ENCODE results near the gene NDOR1.

NDOR1 gene

GRCh38 chr9:137195525-137196220, 9.8 kb upstream of the NDOR1 start:
- DNase-seq (no peak), ATAC-seq (no peak)
- no peaks in the 10 kb centered on the region for H3K27me3 Mint-ChIP-seq

GRCh38 chr9:137198051-137198901, 7.2 kb upstream of the NDOR1 start:
- Mint-ChIP-seq H3K36me3 (ENCODE audit: low read depth) (no peaks in the 10 kb centered on the region), H3K9me3 (no peaks in the 10 kb centered on the region), H3K4me3 (no peak overlapping the region), H3K4me1 (peaks cover 17% of the 10 kb centered on the region), H3K27ac (no peak overlapping the region), H3K27me3 (no peaks in the 10 kb centered on the region)
- ATAC-seq (no peak), DNase-seq (no peak)

More at GRCh38 chr9:137195525-137196220, 9.8 kb upstream of the NDOR1 start:
- no peak overlapping the region for H3K4me3 Mint-ChIP-seq
- no peak overlapping the region for H3K27ac Mint-ChIP-seq
- H3K36me3 Mint-ChIP-seq (ENCODE audit: low read depth) = peaks cover 3% of the 10 kb centered on the region
- no peaks in the 10 kb centered on the region for H3K9me3 Mint-ChIP-seq
- H3K4me1 Mint-ChIP-seq = peaks cover 6% of the 10 kb centered on the region

GRCh38 chr9:137198902-137199283, 6.6 kb upstream of the NDOR1 start:
- Mint-ChIP-seq H3K27ac (no peak overlapping the region), H3K4me1 (peaks cover 23% of the 10 kb centered on the region)

GRCh38 chr9:137199411-137200121, 5.9 kb upstream of the NDOR1 start:
- Mint-ChIP-seq H3K36me3 (ENCODE audit: low read depth) (no peaks in the 10 kb centered on the region), H3K9me3 (no peaks in the 10 kb centered on the region), H3K4me1 (peaks cover 30% of the 10 kb centered on the region), H3K4me3 (peak overlapping the region; percentile 73), H3K27me3 (no peaks in the 10 kb centered on the region), H3K27ac (no peak overlapping the region)
- DNase-seq (no peak), ATAC-seq (no peak)

More at GRCh38 chr9:137198902-137199283, 6.6 kb upstream of the NDOR1 start:
- no peak for DNase-seq
- ATAC-seq = no peak
- H3K36me3 Mint-ChIP-seq (ENCODE audit: low read depth) = no peaks in the 10 kb centered on the region
- no peaks in the 10 kb centered on the region for H3K9me3 Mint-ChIP-seq
- no peaks in the 10 kb centered on the region for H3K27me3 Mint-ChIP-seq
- no peak overlapping the region for H3K4me3 Mint-ChIP-seq

- peak within 1 kb of the TSS; percentile 62 for H3K27ac Mint-ChIP-seq
Observed at GRCh38 chr9:137200311-137201204, 4.9 kb upstream of the NDOR1 start, which contains the start of gene TPRN. TSS of gene TPRN (minus strand) at chr9:137200741. CDS start at chr9:137200711, 30 bp downstream.

GRCh38 chr9:137201205-137201868, 4.2 kb upstream of the NDOR1 start:
- ATAC-seq = no peak
- Mint-ChIP-seq H3K36me3 (ENCODE audit: low read depth) (peaks cover 3% of the 10 kb centered on the region), H3K4me3 (peak overlapping the region; percentile 78), H3K27me3 (no peaks in the 10 kb centered on the region), H3K27ac (peak overlapping the region; percentile 62), H3K4me1 (peaks cover 37% of the 10 kb centered on the region), H3K9me3 (no peaks in the 10 kb centered on the region)
- no peak for DNase-seq

More at GRCh38 chr9:137200311-137201204, 4.9 kb upstream of the NDOR1 start, which contains the start of gene TPRN:
- H3K4me1 Mint-ChIP-seq = peaks cover 31% of the 10 kb centered on the region
- H3K27me3 Mint-ChIP-seq = no peaks in the 10 kb centered on the region
- DNase-seq (peak; percentile 98), ATAC-seq (peak; percentile 98)
- no peaks in the 10 kb centered on the region for H3K36me3 Mint-ChIP-seq (ENCODE audit: low read depth)
- H3K4me3 Mint-ChIP-seq = peak within 1 kb of the TSS; percentile 78
- no peaks in the 10 kb centered on the region for H3K9me3 Mint-ChIP-seq

GRCh38 chr9:137202966-137203365, 2.5 kb upstream of the NDOR1 start:
- ATAC-seq (no peak), DNase-seq (no peak)
- Mint-ChIP-seq H3K27me3 (no peaks in the 10 kb centered on the region), H3K36me3 (ENCODE audit: low read depth) (peaks cover 11% of the 10 kb centered on the region), H3K4me1 (peaks cover 50% of the 10 kb centered on the region), H3K9me3 (no peaks in the 10 kb centered on the region), H3K4me3 (no peak overlapping the region), H3K27ac (no peak overlapping the region)

GRCh38 chr9:137204731-137205125, 772 bp upstream of the NDOR1 start:
- DNase-seq = no peak

GRCh38 chr9:137206602-137207001, 1.1 kb downstream of the NDOR1 start:
- Mint-ChIP-seq H3K4me3 (peak overlapping the region; percentile 90), H3K27ac (peak overlapping the region; percentile 89), H3K27me3 (no peaks in the 10 kb centered on the region), H3K36me3 (ENCODE audit: low read depth) (peaks cover 20% of the 10 kb centered on the region), H3K4me1 (peaks cover 44% of the 10 kb centered on the region), H3K9me3 (no peaks in the 10 kb centered on the region)
- DNase-seq (no peak), ATAC-seq (no peak)

More at GRCh38 chr9:137204731-137205125, 772 bp upstream of the NDOR1 start:
- no peak for ATAC-seq
- H3K27me3 Mint-ChIP-seq = no peaks in the 10 kb centered on the region
- peaks cover 49% of the 10 kb centered on the region for H3K4me1 Mint-ChIP-seq
- H3K9me3 Mint-ChIP-seq = no peaks in the 10 kb centered on the region
- H3K4me3 Mint-ChIP-seq = peak overlapping the region; percentile 90
- H3K36me3 Mint-ChIP-seq (ENCODE audit: low read depth) = peaks cover 15% of the 10 kb centered on the region
- H3K27ac Mint-ChIP-seq = peak overlapping the region; percentile 89

GRCh38 chr9:137211532-137211931, 6.0 kb downstream of the NDOR1 start:
- Mint-ChIP-seq H3K4me1 (peaks cover 13% of the 10 kb centered on the region), H3K27ac (no peak overlapping the region), H3K36me3 (ENCODE audit: low read depth) (peaks cover 21% of the 10 kb centered on the region), H3K27me3 (no peaks in the 10 kb centered on the region), H3K4me3 (no peak overlapping the region), H3K9me3 (no peaks in the 10 kb centered on the region)
- DNase-seq (no peak), ATAC-seq (no peak)

GRCh38 chr9:137212520-137212919, 7.0 kb downstream of the NDOR1 start:
- peaks cover 13% of the 10 kb centered on the region for H3K36me3 Mint-ChIP-seq (ENCODE audit: low read depth)
- H3K4me1 Mint-ChIP-seq = peaks cover 3% of the 10 kb centered on the region
- H3K27ac Mint-ChIP-seq = no peak overlapping the region
- no peaks in the 10 kb centered on the region for H3K9me3 Mint-ChIP-seq
- DNase-seq (no peak), ATAC-seq (no peak)
- no peaks in the 10 kb centered on the region for H3K27me3 Mint-ChIP-seq
- no peak overlapping the region for H3K4me3 Mint-ChIP-seq

GRCh38 chr9:137213160-137214060, 7.9 kb downstream of the NDOR1 start:
- Mint-ChIP-seq H3K4me3 (no peak overlapping the region), H3K9me3 (no peaks in the 10 kb centered on the region), H3K27ac (no peak overlapping the region), H3K36me3 (ENCODE audit: low read depth) (peaks cover 10% of the 10 kb centered on the region), H3K27me3 (no peaks in the 10 kb centered on the region), H3K4me1 (peaks cover 1% of the 10 kb centered on the region)
- ATAC-seq = no peak
- no peak for DNase-seq
